ENCODE measurements around the gene HTATSF1.
A peak's percentile ranks its signal among the peaks of the same experiment; 100 is the strongest.

The HTATSF1 gene

GRCh38 chrX:136496764-136497555, 432 bp upstream of the HTATSF1 start:
- peak; percentile 92 for DNase-seq

DNA sequence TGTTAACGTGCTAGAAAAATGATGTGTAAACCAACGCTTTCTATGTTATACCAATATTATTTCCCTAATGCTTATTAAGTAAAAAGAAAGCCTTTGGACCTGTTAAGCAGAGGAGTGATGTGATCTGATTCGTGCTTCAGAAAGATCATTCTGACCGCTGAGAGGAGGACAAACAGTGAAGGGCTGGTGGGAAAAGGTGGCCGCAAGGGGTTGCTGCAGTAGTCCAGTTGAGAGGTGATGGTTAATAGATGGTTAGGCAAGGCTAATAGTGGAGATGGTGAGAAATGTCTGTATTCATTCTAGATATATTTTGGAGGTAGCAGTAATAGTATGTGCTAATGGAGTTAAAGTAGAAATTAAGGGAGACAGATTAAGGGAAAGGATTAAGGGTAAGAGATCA, 21.7 kb downstream of the HTATSF1 start:
- DNase-seq = no peak

GRCh38 chrX:136523770-136524169, 26.4 kb downstream of the HTATSF1 start:
- DNase-seq = no peak

GRCh38 chrX:136525738-136526606, 28.6 kb downstream of the HTATSF1 start:
- peak; percentile 7 for DNase-seq

GRCh38 chrX:136528645-136529315, 31.4 kb downstream of the HTATSF1 start:
- DNase-seq = peak; percentile 69

DNA sequence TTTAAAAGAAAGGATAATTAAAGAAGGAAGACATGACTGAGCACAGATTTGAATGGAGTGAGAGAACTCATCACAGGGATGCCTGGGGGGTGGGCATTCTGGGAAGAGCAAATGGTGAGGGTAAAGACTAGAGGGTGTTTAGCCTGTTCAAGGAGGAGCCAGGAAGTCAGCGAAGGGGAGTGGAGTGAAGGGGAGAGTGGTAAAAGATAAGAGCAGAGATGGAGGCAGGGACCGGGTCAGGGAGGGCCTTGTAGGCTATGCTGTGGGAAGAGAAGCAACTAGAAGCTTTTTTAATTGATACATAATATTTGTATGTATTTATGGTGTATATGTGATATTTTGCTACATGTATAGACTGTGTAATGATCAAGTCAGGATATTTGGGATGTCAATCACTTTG, 32.4 kb downstream of the HTATSF1 start:
- DNase-seq = peak; percentile 62

- DNase-seq = no peak
Measured at GRCh38 chrX:136531951-136532350, 34.6 kb downstream of the HTATSF1 start, which contains the start of gene VGLL1. Gene VGLL1, plus strand, starts transcription at chrX:136532215. Its CDS starts 3,806 bp downstream, at chrX:136536021.

DNA sequence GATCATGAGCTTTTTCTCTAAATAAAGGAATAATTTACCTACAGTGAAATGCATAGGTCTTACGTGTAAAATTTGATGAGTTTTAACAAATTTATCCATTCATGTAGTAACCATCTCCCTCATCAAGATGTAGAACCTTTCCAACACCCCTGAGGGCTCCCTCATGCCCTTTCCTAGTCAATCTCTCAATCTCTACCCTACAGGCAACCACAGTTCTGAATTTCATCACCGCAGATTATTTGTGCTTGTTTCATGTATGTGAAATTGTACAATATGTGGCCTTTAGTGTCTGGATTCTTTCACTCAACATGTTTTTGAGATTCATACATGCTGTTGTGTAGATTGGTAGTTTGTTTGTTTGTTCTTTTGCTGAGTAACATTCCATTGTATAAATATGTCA, 36.7 kb downstream of the HTATSF1 start:
- no peak for DNase-seq

DNA sequence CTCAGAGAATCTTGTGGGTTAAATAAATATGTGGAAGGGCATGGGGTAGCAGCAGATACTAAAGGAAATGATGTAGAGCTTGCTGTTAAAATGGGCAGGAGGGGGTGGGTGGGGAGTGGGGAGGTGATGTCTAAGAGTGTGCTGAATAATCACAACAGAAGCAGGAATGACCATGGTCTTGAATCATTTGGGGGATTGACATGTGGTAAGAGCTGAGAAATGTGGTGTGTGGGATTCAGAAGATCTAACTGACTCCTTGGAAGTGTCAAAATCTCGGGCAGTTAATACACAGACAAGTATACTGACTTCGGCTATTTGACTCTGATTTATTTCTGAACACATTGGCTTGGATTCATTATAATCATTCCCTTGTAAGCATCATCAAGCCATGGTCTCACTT, 41.4 kb downstream of the HTATSF1 start:
- DNase-seq = no peak

- DNase-seq = no peak
Measured at GRCh38 chrX:136540226-136540625, 42.8 kb downstream of the HTATSF1 start.

DNA sequence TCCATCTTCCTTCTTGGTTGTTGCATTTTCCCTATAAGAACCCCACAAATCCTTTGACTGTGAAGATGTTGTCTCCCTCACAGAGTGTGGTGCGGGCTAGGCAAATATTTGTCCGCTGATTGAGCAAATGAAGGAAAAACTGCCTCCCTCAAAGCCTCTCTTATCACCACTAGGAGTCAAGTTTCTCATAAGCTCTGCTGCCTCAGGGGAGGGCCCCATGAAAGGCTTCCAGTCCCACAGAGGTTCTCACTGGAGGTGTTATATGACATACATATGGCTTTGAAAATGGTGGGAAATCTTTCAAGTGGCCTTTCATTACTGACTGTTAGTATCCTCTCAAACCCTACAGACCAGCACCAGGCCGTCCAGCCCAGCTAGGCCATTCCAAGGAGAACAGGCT, 43.9 kb downstream of the HTATSF1 start:
- DNase-seq = no peak

GRCh38 chrX:136542281-136542680, 44.9 kb downstream of the HTATSF1 start:
- no peak for DNase-seq

- no peak for DNase-seq
Measured at GRCh38 chrX:136546371-136546781, 49.0 kb downstream of the HTATSF1 start.

- DNase-seq = no peak
Measured at GRCh38 chrX:136549226-136549625, 51.8 kb downstream of the HTATSF1 start.

DNA sequence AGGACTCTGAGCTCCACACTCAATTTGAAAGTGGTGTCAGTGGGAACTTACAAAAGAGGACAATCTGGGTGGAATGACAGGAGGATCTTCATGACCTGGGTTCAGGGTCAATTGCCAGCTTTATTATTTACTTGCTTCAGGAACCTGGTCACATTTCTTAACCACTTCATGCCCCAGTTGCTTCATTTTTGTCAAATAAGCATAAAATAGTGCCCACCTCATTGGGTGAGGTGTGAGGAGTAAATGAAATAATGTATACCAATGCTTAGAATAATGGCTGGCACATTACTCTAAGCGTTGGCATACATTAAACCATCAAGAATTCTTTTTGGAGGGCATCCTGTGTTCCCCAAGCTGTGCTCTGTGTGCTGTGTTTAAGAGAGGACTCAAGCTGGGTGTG, 54.0 kb downstream of the HTATSF1 start:
- DNase-seq = no peak

- DNase-seq = no peak
Measured at GRCh38 chrX:136555694-136556093, 58.3 kb downstream of the HTATSF1 start.

Data from OCI-M1 (cell line).